A673 (cell line): ENCODE data around the gene NCBP3.

Experiments used
- EZH2 ChIP-seq: fragments of 200-600 bp; sonication (generic); IDR thresholded peaks from 2 replicates; pipeline ENCODE4 v1.6.1; 2017; ENCODE audit warnings: borderline replicate concordance, low read depth, mild to moderate bottlenecking, mixed read lengths, antibody characterized with exemption, low read length; ENCODE audit not compliant: poor library complexity, severe bottlenecking
- TF ChIP-seq, protein P1 (sequence below): fragments of 300-800, 200-600 bp; sonication (generic); conservative IDR thresholded peaks from 2 replicates; pipeline ENCODE4 v1.5.1; 2017; ENCODE audit warnings: low read depth, mild to moderate bottlenecking, antibody characterized with exemption, low read length, moderate library complexity, mixed read lengths

DNA sequence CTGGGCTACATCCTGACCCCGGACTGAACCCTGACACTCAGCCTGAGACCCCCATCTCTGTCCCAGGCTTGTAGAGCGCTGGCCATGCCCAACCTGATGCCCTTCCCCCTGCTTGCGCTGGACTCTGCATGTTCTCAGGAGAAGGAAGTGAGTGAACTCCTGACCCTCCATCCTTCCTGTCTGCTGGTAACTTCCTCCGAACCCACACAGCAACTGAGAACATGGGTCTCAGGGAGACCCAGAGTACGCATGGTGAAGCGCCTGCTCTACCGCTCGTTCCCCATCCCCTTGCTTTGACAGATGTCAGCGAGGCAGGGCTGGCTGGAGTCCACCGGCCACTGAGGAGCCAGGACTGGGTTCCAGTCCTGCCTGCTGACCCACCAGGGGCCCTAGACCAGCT, 40.7 kb upstream of the NCBP3 start:
- TF ChIP-seq, protein P1, sequence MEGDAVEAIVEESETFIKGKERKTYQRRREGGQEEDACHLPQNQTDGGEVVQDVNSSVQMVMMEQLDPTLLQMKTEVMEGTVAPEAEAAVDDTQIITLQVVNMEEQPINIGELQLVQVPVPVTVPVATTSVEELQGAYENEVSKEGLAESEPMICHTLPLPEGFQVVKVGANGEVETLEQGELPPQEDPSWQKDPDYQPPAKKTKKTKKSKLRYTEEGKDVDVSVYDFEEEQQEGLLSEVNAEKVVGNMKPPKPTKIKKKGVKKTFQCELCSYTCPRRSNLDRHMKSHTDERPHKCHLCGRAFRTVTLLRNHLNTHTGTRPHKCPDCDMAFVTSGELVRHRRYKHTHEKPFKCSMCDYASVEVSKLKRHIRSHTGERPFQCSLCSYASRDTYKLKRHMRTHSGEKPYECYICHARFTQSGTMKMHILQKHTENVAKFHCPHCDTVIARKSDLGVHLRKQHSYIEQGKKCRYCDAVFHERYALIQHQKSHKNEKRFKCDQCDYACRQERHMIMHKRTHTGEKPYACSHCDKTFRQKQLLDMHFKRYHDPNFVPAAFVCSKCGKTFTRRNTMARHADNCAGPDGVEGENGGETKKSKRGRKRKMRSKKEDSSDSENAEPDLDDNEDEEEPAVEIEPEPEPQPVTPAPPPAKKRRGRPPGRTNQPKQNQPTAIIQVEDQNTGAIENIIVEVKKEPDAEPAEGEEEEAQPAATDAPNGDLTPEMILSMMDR, result no peak
- no peak for TF ChIP-seq EZH2
